HG02623 (cell line): ENCODE results near the gene CDC42.

Source experiments
- ATAC-seq: cut with Tn5 transposase; IDR thresholded peaks from one replicate; pipeline ENCODE4 v1.9.1; 2021; ENCODE audit warnings: moderate library complexity; ENCODE audit not compliant: unreplicated experiment

Gene CDC42

GRCh38 chr1:22037520-22037919 is 15.0 kb upstream of the CDC42 start:
- ATAC-seq = no peak

DNA sequence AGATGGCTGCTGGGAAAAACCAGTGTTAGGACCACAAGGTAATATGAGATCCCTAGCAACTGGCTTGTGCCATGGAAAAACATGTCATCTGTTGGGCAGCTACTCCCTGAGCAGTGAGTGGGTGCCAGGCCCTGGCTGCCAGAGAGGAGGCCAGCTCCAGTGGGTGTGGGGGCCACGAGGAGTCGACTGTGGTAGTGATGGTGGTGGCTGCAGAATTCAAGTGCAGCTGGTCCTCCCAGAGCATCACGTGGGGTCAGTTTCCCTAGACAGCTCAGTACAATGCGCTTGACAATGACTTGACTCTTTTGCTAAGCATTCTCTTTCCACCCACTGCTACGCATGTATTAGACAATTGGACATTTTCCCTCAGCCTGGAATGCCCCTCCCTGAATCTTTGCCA is 14.5 kb upstream of the CDC42 start:
- no peak for ATAC-seq

GRCh38 chr1:22039594-22040285 is 12.8 kb upstream of the CDC42 start:
- ATAC-seq = peak; percentile 92

DNA sequence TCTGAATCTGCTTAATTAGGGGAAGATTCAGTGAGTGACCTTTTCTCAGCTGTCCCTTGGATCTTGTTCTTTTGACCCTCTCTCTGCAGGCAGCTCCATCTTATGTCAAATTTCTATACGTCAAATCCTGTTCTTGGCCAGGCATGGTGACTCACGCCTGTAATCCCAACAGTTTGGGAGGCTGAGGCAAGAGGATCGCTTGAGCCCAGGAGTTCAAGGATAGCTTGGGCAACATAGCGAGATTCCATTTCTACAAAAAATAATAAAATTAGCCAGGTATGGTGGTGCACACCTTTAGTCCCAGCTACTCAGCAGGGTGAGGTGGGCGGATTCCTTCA is 12.3 kb upstream of the CDC42 start:
- no peak for ATAC-seq

- ATAC-seq = no peak
These were observed 11.0 kb upstream of the CDC42 start for GRCh38 chr1:22041505-22041904.

DNA sequence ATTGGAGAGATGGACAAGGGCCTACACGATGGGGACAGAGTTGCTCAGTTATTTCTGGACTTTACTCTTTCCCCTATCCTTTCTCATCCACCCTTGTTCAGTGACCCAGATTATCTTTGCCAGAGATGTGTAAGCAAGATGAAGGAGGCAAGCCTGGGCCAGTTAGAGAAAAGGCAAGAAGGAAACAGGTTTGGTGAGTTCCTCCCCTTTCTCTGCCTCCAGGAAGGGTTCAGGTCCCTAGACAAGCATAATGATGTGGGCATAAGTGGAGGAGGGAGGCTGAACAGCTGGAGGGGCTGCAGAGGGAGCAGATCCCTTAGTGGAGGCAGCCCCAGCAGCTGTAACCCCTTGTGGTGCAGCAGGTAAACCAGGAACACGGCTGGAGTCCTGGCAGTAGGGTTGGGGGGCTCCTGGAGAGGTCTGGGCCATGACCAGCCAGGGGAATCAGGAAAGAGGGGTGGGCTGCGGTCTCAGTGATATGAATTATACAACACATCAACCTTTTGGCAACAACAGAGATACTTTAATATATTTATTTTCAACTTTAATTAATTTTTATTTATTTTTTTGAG is 9.2 kb upstream of the CDC42 start:
- ATAC-seq = no peak

DNA sequence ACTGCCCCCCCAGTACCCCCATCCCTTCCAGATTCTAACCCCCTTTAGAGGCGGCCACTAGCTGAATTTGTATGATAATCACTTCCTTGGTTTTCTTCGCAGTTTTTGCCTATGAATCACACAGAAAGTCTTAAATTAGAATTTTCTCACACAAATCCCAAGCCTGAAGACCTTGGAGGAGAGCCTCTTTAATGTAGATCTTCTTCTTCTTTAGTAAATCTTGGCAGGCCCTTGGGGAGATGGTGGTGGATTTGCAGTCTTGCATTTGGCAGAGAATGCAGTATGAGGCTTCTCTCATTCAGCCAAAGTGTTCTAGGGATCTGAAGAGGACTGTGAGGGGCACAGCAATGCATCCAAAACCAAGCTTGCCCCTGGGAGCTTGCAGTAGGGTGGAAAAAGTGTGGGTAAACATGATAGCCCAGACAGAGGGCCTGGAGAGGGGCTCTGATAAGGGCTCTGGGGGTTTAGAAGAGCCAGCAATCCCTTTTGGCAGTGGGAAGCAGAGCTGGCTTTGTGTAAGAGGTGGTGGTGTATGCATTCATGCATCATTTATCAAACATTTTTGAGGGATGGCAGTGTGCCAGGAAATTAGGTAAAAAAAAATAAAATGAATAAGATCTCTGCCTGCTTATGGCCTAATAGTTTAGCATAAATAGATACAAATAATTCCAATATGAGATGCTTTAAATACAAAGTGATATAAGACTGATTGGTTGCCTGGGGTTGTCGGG is 7.7 kb upstream of the CDC42 start:
- ATAC-seq = no peak

- ATAC-seq = no peak
These were observed 6.8 kb upstream of the CDC42 start for GRCh38 chr1:22045604-22046228.

DNA sequence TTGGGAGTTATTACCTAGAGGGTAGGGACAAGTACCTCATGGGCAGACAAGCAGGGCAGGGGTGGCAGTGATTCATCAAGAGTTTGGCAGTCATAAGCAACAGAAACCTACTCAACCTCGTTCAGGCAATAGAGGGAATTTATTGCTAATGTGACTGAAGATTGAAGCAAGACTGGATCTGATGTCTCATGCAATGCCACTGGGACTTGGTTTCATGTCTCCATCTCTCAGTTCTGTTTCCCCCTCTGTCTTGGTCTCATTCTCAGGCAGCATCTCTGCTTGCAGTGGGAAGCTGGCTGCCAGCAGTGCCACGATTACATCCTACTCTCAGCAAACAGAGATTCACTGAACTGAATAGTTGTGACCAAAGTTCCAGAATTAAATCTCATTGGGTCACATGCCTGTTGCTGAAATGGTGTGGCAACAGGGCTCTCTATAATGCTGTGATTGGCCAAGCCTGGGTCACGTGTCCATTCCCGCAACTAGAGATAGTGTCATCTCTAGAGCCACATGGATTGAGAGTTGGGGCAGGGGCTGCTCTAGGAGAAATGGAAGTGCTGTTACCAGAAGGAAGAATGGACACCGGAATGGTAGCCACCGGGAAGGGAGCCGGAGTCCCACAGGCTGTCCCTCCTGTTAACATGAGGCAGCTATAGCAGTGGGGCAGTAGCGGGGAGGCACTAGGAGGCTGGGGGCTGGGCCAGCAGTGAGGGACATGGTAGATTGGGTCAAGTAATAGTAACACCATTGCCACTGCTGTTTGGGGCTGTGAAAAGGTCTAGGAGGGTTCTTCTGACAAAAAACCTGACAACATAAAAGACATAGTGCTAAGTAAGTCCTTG is 3.9 kb upstream of the CDC42 start:
- no peak for ATAC-seq

GRCh38 chr1:22050330-22050729 is 2.2 kb upstream of the CDC42 start:
- ATAC-seq = no peak

DNA sequence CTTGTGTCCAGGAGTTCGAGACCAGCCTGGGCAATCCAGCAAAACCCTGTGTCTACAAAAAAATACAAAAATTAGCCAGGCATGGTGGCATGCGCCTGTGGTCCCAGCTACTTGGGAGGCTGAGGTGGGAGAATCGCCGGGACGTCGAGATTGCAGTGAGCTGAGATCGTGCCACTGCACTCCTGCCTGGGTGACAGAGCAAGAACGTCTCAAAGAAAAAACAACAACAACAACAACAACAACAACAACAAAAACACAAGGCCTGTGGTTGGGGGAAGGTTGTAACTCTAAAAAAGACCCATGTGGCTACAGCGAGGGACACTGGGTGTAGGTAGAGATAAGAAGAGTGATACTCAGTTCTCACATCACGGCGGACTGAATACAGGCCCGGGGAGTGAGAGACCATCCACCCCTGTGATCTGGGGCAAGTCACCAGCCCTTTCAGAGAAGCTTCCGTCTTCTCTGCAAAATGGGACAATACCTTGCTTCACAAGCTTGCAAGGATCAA is 848 bp upstream of the CDC42 start:
- no peak for ATAC-seq

DNA sequence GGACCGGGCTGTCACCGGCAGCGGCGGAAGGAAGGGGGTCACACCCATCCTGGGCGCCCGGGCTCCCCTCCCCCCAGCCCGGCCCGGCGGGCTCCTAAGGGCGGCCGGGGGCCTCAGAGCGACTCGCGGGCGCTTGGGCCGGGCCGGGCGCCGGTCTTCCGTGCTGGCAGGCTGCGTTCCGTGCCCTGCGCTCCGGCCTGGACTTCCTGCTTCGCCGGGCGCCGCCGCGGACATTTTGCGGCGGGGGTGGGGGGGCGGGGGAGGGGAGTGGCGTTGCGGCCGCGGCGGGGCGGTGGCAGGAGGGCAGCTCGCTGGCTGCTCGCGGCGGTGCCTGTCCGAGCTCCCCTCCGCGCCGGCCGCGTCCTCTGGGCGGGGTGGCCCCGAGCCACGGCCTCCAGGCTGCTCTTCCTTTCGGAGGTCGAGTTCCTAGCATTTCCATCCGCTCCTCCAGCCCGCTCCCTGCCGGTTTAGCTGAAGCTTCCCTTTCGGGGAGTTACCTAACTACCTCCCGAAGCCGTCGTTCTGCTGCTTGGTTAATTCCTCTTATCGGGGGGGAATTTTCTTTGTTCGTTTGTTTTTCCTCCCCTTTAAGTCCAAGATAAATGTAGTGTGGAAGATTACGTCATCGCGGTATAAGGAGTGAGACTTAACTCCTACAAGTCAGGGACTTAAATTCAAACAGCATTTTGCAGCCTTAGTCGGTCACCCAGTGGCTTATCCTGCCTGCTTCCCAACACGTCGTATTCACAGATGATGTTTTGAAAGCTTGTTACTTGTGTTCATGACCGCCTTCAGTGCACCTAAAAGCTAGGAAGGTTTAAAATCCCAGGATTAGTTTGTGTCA is 730 bp downstream of the CDC42 start:
- peak; percentile 31 for ATAC-seq

GRCh38 chr1:22053861-22054770 is 1.6 kb downstream of the CDC42 start:
- no peak for ATAC-seq

GRCh38 chr1:22055463-22055862 is 3.0 kb downstream of the CDC42 start:
- no peak for ATAC-seq

DNA sequence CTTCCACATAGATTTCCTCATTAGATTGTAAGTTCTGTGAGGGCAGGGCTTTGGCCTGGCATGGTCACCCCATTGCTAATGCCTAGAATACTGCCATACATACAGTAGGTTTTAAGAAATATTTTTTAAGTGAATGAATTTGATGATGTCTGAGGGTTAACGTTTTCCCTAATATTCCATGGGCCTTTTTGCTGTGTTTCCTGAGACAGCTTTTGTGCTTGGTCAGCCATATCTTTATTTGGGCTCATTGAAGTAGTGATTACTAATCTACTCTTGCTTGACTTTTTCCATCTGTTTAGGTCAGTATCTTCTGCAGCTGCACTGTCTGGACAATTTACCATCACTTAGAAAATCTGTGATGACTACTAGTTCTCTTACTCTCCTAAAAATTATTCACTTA is 3.5 kb downstream of the CDC42 start:
- no peak for ATAC-seq

GRCh38 chr1:22056936-22057335 is 4.4 kb downstream of the CDC42 start:
- no peak for ATAC-seq

DNA sequence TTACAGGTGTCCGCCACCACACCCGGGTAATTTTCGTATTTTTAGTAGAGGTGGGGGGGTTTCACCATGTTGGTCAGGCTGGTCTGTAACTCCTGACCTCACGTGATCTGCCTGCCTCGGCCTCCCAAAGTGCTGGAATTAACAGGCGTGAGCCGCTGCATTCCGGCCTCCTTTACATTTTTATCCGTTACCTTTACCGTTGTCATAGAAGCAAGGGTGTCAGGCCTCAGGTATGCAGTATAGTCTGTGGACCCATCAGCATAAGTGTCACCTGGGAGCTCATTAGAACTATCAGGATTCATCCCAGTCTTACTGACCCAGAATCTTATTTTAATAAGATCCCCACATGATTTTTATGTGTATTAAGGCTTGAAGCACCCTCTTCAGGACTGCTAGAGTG is 5.4 kb downstream of the CDC42 start:
- ATAC-seq = no peak

DNA sequence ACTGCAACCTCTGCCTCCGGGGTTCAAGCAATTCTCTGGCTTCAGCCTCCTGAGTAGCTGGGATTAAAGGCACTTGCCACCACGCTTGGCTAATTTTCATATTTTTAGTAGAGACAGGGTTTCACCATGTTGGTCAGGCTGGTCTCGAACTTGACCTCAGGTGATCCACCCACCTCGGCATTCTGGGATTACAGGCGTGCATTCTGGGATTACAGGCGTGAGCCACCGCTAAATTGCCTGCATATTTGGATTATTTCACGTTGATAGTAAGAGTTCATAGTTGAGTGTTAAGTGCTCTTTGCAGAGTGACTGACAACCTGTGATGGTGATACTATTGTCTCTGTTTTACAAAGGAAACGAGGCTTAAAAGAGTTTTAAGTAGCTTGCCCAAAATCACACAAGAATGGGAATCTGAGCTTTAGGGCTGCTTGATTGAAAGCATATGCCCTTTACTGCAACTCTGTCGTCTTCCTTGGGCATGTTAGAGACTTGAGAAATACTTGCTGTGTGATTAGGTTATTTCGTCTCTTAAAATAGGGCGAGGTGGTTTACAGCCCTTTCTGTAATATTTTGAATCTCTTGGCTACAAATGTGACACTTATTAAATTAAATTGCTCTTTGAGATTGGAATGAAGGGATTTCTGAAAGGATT is 12.4 kb downstream of the CDC42 start:
- ATAC-seq = no peak
